ENCODE measurements around the gene CDK17. TPM values are rescaled to one million over a fixed set of nuclear protein-coding genes. Genes with fewer than 3 reads are reported as not detected.

The CDK17 gene
- total RNA-seq, result 100 to 1,000 TPM in 1 of 3 donors, 10 to 100 TPM in 2; 47.7 to 113 (median 81.0) TPM

GRCh38 chr12:96399919-96400630, at the start of gene CDK17:
TSS of gene CDK17 (minus strand) at chr12:96400439. CDS start at chr12:96334836, 65,603 bp downstream.
- Histone ChIP-seq H3K9me3 (no peaks in the 10 kb centered on the region), H3K4me1 (peaks cover 0 to 3% of the 10 kb centered on the region in 2 donors), H3K27ac (peak within 1 kb of the TSS; percentile 98 to 100), H3K27me3 (no peaks in the 10 kb centered on the region), H3K4me3 (peak within 1 kb of the TSS; percentile 84 to 96 (median 96)), H3K36me3 (no peaks in the 10 kb centered on the region)
- TF ChIP-seq POLR2AphosphoS5 (IDR thresholded peaks at IDR 0.05) (peak; percentile 39 to 80 (median 57)), POLR2A (IDR thresholded peaks at IDR 0.05) (peak; percentile 50)
- TF ChIP-seq, protein P1, sequence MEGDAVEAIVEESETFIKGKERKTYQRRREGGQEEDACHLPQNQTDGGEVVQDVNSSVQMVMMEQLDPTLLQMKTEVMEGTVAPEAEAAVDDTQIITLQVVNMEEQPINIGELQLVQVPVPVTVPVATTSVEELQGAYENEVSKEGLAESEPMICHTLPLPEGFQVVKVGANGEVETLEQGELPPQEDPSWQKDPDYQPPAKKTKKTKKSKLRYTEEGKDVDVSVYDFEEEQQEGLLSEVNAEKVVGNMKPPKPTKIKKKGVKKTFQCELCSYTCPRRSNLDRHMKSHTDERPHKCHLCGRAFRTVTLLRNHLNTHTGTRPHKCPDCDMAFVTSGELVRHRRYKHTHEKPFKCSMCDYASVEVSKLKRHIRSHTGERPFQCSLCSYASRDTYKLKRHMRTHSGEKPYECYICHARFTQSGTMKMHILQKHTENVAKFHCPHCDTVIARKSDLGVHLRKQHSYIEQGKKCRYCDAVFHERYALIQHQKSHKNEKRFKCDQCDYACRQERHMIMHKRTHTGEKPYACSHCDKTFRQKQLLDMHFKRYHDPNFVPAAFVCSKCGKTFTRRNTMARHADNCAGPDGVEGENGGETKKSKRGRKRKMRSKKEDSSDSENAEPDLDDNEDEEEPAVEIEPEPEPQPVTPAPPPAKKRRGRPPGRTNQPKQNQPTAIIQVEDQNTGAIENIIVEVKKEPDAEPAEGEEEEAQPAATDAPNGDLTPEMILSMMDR (IDR thresholded peaks at IDR 0.05), result peak in 1 of 3 donors; percentile 16
- intact Hi-C loops (cut with DNase I; ENCODE audit: low total_unique reads), result loop anchor here (10.0 kb wide), 1 partner anchor 345 kb away; no protein-coding TSS in a partner anchor
- peak; percentile 66 to 77 for DNase-seq (ENCODE audit: low spot score in 2 of 2)

DNA sequence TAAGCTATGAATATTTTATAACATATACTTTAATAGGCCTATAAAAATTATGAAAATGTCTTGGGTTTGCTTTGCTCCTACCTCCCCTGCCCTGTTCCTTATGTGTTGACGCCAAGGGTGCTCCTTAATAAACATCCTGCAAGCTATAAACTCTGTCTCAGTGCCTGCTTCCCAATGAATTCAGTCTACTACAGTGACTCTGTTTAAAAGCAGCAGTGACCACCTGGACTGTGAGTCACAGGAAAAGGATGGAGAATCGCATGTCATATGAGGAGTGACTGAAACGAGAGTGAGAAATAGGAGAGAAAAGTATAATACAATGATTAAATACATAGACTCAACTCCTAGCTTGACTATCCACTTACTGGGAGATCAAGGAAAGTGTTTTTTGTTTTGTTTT, 48.1 kb upstream of the CDK17 start:
- intact Hi-C loops (cut with DNase I; ENCODE audit: low total_unique reads), result no loop called here
- Histone ChIP-seq H3K9me3 (no peaks in the 10 kb centered on the region), H3K27me3 (no peaks in the 10 kb centered on the region), H3K27ac (no peak overlapping the region), H3K4me3 (no peak overlapping the region), H3K4me1 (peaks cover 0 to 3% of the 10 kb centered on the region in 2 donors), H3K36me3 (no peaks in the 10 kb centered on the region)
- no peak for DNase-seq (ENCODE audit: low spot score in 2 of 2)
- TF ChIP-seq POLR2AphosphoS5 (IDR thresholded peaks at IDR 0.05) (no peak), POLR2A (IDR thresholded peaks at IDR 0.05) (no peak)
- TF ChIP-seq, protein P1 (IDR thresholded peaks at IDR 0.05), result no peak

DNA sequence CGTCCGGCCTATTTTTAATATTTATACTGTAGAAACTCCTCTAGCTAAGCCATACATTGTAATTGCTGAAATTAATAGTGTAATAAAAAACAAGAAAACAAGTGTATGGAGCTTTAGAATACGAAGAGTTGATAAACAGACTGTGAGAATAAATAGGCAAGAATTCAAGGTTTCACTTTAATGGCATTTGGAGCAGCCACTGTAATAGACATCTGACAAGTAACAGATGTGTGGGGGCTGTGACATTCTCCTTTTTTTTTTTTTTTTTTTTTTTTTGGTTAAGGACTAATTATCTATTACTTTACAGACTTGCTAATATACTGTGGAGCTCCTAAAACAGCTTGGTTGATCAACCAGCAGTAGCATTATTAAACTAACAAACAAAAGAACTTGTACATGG, 47.0 kb upstream of the CDK17 start:
- intact Hi-C loops (cut with DNase I; ENCODE audit: low total_unique reads), result no loop called here
- Histone ChIP-seq H3K4me1 (peaks cover 0 to 3% of the 10 kb centered on the region in 2 donors), H3K36me3 (no peaks in the 10 kb centered on the region), H3K27ac (peak overlapping the region in 1 of 2 donors; percentile 19), H3K27me3 (no peaks in the 10 kb centered on the region), H3K9me3 (no peaks in the 10 kb centered on the region), H3K4me3 (no peak overlapping the region)
- no peak for DNase-seq (ENCODE audit: low spot score in 2 of 2)
- TF ChIP-seq POLR2AphosphoS5 (IDR thresholded peaks at IDR 0.05) (no peak), POLR2A (IDR thresholded peaks at IDR 0.05) (no peak)

- Histone ChIP-seq H3K4me3 (no peak overlapping the region), H3K27ac (peak overlapping the region; percentile 36 to 69), H3K9me3 (no peaks in the 10 kb centered on the region), H3K4me1 (peaks cover 0 to 3% of the 10 kb centered on the region in 2 donors), H3K27me3 (no peaks in the 10 kb centered on the region), H3K36me3 (no peaks in the 10 kb centered on the region)
- intact Hi-C loops (cut with DNase I; ENCODE audit: low total_unique reads), result no loop called here
- TF ChIP-seq POLR2AphosphoS5 (IDR thresholded peaks at IDR 0.05) (peak in 2 of 3 donors; percentile 50 to 63), POLR2A (IDR thresholded peaks at IDR 0.05) (no peak)
- no peak for DNase-seq (ENCODE audit: low spot score in 2 of 2)
Measured at GRCh38 chr12:96445691-96446583, 45.7 kb upstream of the CDK17 start.

DNA sequence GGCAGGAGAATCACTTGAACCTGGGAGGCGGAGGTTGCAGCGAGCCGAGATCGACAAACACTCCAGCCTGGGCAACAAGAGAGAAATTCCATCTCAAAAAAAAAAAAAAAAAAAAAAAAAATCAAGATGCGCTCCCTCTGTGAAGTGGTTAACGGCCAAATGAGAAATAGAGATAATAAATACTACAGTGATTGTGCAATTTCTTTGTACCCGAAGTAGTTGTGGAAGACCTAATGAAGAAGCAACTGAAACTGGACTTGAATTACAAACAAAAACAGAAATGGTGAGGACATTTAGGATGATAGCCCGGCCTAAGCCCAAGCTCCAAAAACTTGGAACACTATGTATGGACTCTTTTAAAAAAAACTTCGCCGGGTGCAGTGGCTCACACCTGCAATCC, 44.2 kb upstream of the CDK17 start:
- Histone ChIP-seq H3K27ac (no peak overlapping the region), H3K27me3 (no peaks in the 10 kb centered on the region), H3K9me3 (no peaks in the 10 kb centered on the region), H3K36me3 (no peaks in the 10 kb centered on the region), H3K4me3 (no peak overlapping the region), H3K4me1 (peaks cover 0 to 3% of the 10 kb centered on the region in 2 donors)
- TF ChIP-seq, protein P1 (IDR thresholded peaks at IDR 0.05), result no peak
- TF ChIP-seq POLR2A (IDR thresholded peaks at IDR 0.05) (no peak), POLR2AphosphoS5 (IDR thresholded peaks at IDR 0.05) (no peak)
- intact Hi-C loops (cut with DNase I; ENCODE audit: low total_unique reads), result no loop called here
- DNase-seq (ENCODE audit: low spot score in 2 of 2), result no peak

Data from breast epithelium (tissue), 4 donors.